GM12878 (cell line): Measurements from ENCODE around the gene SP3. TPM values are rescaled to one million over a fixed set of nuclear protein-coding genes. Genes with fewer than 3 reads are reported as not detected.

Experiments used
- ATAC-seq: fragments of 200-7000 bp; cut with Tn5 transposase; 3 replicates; pipeline ENCODE4 v1.9.1; 2020; ENCODE audit warnings: mild to moderate bottlenecking, moderate library complexity
- BruUV-seq: library from RNA; stranded (reverse); fragments of 400-500 nt; replicated peaks from 2 replicates; lab custom pipeline; 2021; lab: Mats Ljungman, UMichigan
- CTCF ChIA-PET: fragments of 300-600 bp; sonication (Branson Sonifier 250); formaldehyde crosslinking; extraction: SDS; loops from one replicate; lab custom pipeline; 2021; ENCODE audit warnings: inconsistent platforms; lab: Yijun Ruan, JAX
- POLR2A ChIA-PET: fragments of 350-600 bp; formaldehyde crosslinking; extraction: SDS; loops from one replicate; lab custom pipeline; 2021; ENCODE audit warnings: inconsistent platforms; lab: Charles Lee
- RAD21 ChIA-PET: fragments of 300-600 bp; sonication (Branson Sonifier 250); formaldehyde crosslinking; loops from one replicate; lab custom pipeline; 2023; ENCODE audit warnings: antibody characterized with exemption; ENCODE audit not compliant: unreplicated experiment; lab: Charles Lee
- SMC1A ChIA-PET: fragments of 300-600 bp; sonication (Branson Sonifier 250); formaldehyde crosslinking; loops from one replicate; lab custom pipeline; 2023; ENCODE audit not compliant: unreplicated experiment, uncharacterized antibody; lab: Charles Lee
- DNase-seq: peaks from one replicate; pipeline ENCODE4 v3.0.0-alpha.2; 2011; ENCODE audit warnings: low read depth, low spot score
- FAIRE-seq: peaks from 3 replicates; lab custom pipeline; 2011; peaks lifted over from hg19 to GRCh38; lab: Jason Lieb, UNC
- H2AFZ ChIP-seq: 2 replicates; pipeline ENCODE4 v1.6.0; 2011; ENCODE audit warnings: low read depth, low read length, control low read depth; ENCODE audit not compliant: control insufficient read depth
- H3K27ac ChIP-seq: 2 replicates; pipeline ENCODE4 v1.5.1; 2011; ENCODE audit warnings: control low read depth; ENCODE audit not compliant: control insufficient read depth, insufficient read depth
- H3K27me3 ChIP-seq, 2 experiments: replicated peaks in 1 of 2; 2 replicates each; pipeline versions ENCODE4 v1.6.0 to v1.6.1; 2011; ENCODE audit warnings: low read length in 1 of 2; ENCODE audit not compliant: control insufficient read depth in 2 of 2, insufficient read depth in 2 of 2
- H3K36me3 ChIP-seq, 2 experiments: 2 replicates each; pipeline ENCODE4 v1.5.1; 2011; ENCODE audit warnings: low read length in 1 of 2; ENCODE audit not compliant: control insufficient read depth in 2 of 2, insufficient read depth in 2 of 2
- H3K4me1 ChIP-seq: 2 replicates; pipeline ENCODE4 v1.6.1; 2011; ENCODE audit warnings: mild to moderate bottlenecking, low read length, moderate library complexity, mixed read lengths; ENCODE audit not compliant: control insufficient read depth, insufficient read depth
- H3K4me2 ChIP-seq: 2 replicates; pipeline ENCODE4 v1.6.0; 2011; ENCODE audit warnings: control low read depth; ENCODE audit not compliant: control insufficient read depth, insufficient read depth
- H3K4me3 ChIP-seq: fragments of 200-600 bp; sonication (generic); 2 replicates; pipeline ENCODE4 v1.5.1; 2016
- H3K79me2 ChIP-seq: 2 replicates; pipeline ENCODE4 v1.6.0; 2011; ENCODE audit warnings: low read length; ENCODE audit not compliant: control insufficient read depth, insufficient read depth
- H3K9ac ChIP-seq: 2 replicates; pipeline ENCODE4 v1.8.0; 2011; ENCODE audit warnings: low read length, control low read depth, mixed read lengths; ENCODE audit not compliant: control insufficient read depth, insufficient read depth
- H3K9me3 ChIP-seq: replicated peaks from 3 replicates; pipeline ENCODE4 v1.5.1; 2011; ENCODE audit warnings: mild to moderate bottlenecking, low read length; ENCODE audit not compliant: control insufficient read depth, insufficient read depth
- H4K20me1 ChIP-seq: 2 replicates; pipeline ENCODE4 v1.6.0; 2011; ENCODE audit not compliant: control insufficient read depth, insufficient read depth
- CHD1 ChIP-seq: IDR thresholded peaks from 2 replicates; pipeline ENCODE4 v1.6.1; 2012; ENCODE audit warnings: low read depth, low read length, improper control_type of control experiment
- IKZF1 ChIP-seq: fragments of 450-650 bp; conservative IDR thresholded peaks from 2 replicates; pipeline ENCODE4 v1.6.1; 2017; ENCODE audit warnings: antibody characterized with exemption, mild to moderate bottlenecking
- PKNOX1 ChIP-seq: fragments of 450-650 bp; IDR thresholded peaks from 2 replicates; pipeline ENCODE4 v1.6.1; 2016; ENCODE audit warnings: mild to moderate bottlenecking
- PRDM15 ChIP-seq: fragments of 450-650 bp; formaldehyde crosslinking; IDR thresholded peaks from 2 replicates; pipeline ENCODE4 v1.4.0; 2020; ENCODE audit warnings: mild to moderate bottlenecking, moderate library complexity
- REST ChIP-seq: IDR thresholded peaks from 2 replicates; pipeline ENCODE4 v1.6.1; 2012; ENCODE audit warnings: mild to moderate bottlenecking, low read depth, low read length
- RUNX3 ChIP-seq: IDR thresholded peaks from 2 replicates; pipeline ENCODE4 v1.6.1; 2012; ENCODE audit warnings: low read length, inconsistent platforms
- STAT3 ChIP-seq: IDR thresholded peaks from 2 replicates; pipeline ENCODE4 v1.6.1; 2011; ENCODE audit warnings: low read depth, low read length, improper control_type of control experiment
- ZNF207 ChIP-seq: fragments of 450-650 bp; IDR thresholded peaks from 2 replicates; pipeline ENCODE4 v1.6.1; 2014; ENCODE audit warnings: antibody characterized with exemption, mild to moderate bottlenecking, borderline replicate concordance
- WGBS: methylation state at CpG from one replicate; pipeline ENCODE4 v1.1.6; 2016; ENCODE audit warnings: low lambda C conversion rate; ENCODE audit not compliant: insufficient replicate concordance, insufficient coverage; ENCODE audit errors: missing lambda C conversion rate; 5-methylcytosine and 5-hydroxymethylcytosine counted together
- in situ Hi-C: fragments of 300-500 bp; cut with MboI; formaldehyde crosslinking; loops from 9 replicates; pipeline ENCODE4 v1.14.3; 2018; ENCODE audit warnings: mixed read lengths
- intact Hi-C: fragments of 100-400 bp; cut with micrococcal nuclease; formaldehyde crosslinking; loops from one replicate; pipeline ENCODE4 v1.14.2; 2022; ENCODE audit not compliant: unreplicated experiment
- polyA plus RNA-seq, 11 experiments: library from polyadenylated mRNA; depleted of rRNA in 4 of 11; unstranded in 6 of 11; stranded (reverse) in 5 of 11; fragments of >200 nt; fragmentation: Nextera tagmentation in 4 of 11; fragmentation: Illumina TruSeq in 1 of 11; extraction: Ambion mirVana in 4 of 11; extraction: Trizol in 1 of 11; gene quantifications; 1 replicate in 1 of 11; 2 replicates in 10 of 11; pipeline versions ENCODE4 v1.2.1 to v1.2.3, GENCODE V29; 2011 to 2016; ENCODE audit warnings: inconsistent platforms in 2 of 11, missing spikeins in 2 of 11, low read depth in 1 of 11
- total RNA-seq, 4 experiments: library from RNA; depleted of rRNA in 3 of 4; stranded (reverse); fragments of >200 nt in 3 of 4; fragmentation: Illumina TruSeq in 1 of 4; extraction: Trizol in 1 of 4; gene quantifications; 2 replicates each; pipeline versions ENCODE4 v1.2.1 to v1.2.3, GENCODE V29; 2013 to 2021

The SP3 gene
- total and polyA plus RNA-seq, 10 of the 15 experiments (the other 5 are each of a cell fraction or from before 2014, with no cell fraction given): 9.9 to 87.6 (median 52.4) TPM

GRCh38 chr2:173862612-173863217 is 102.5 kb downstream of the SP3 start:
- no TSS peak for BruUV-seq
- TF ChIP-seq REST (no peak), STAT3 (no peak), IKZF1 (no peak), PRDM15 (CRISPR knock-in tag) (no peak), CHD1 (no peak), RUNX3 (no peak), PKNOX1 (no peak), ZNF207 (no peak)
- Histone ChIP-seq H3K36me3 (no peaks in the 10 kb centered on the region), H2AFZ (no peak overlapping the region), H3K4me1 (peaks cover 8% of the 10 kb centered on the region), H3K27ac (no peak overlapping the region), H3K27me3 (peaks cover 0 to 2% of the 10 kb centered on the region in 2 experiments; a peak in 2 of 4 replicates), H3K4me2 (no peak overlapping the region), H3K4me3 (no peak overlapping the region), H3K9me3 (no peaks in the 10 kb centered on the region; the same call in 2 of the 3 replicates), H4K20me1 (no peaks in the 10 kb centered on the region), H3K79me2 (no peaks in the 10 kb centered on the region), H3K9ac (no peak overlapping the region)
- DNase-seq (no peak), FAIRE-seq (no peak), ATAC-seq (no peak)
- WGBS: 42% methylated on average over 4 of the region's 4 CpGs
- ChIA-PET SMC1A (interaction anchor here (0.6 to 1.3 kb wide), 6 partner anchors 9 to 173 kb away, joined by 3 to 5 read pairs (median 3); no protein-coding TSS in a partner anchor), POLR2A (no interaction called here), CTCF (interaction anchor here (0.8 kb wide), 1 partner anchor 479 kb away, joined by 4 read pairs; no protein-coding TSS in a partner anchor), RAD21 (no interaction called here)
- intact Hi-C loops (no loop called here), in situ Hi-C loops (no loop called here)
